HepG2 (cell line): ENCODE results near the gene ASXL1. TPM values are rescaled to one million over a fixed set of nuclear protein-coding genes. Genes with fewer than 3 reads are reported as not detected.

Experiments used
- AGO1 ChIP-seq: fragments of 200-400 bp; formaldehyde crosslinking; IDR thresholded peaks from 2 replicates; pipeline ENCODE4 v1.6.1; 2017; ENCODE audit warnings: mild to moderate bottlenecking, low read depth, low read length, moderate library complexity; ENCODE audit not compliant: poor library complexity, severe bottlenecking
- ATF7-NPFF ChIP-seq: sonication (generic); formaldehyde crosslinking; IDR thresholded peaks from 2 replicates; pipeline ENCODE4 v1.8.1; 2023; ENCODE audit warnings: mild to moderate bottlenecking, low read depth, missing genetic modification reagents, moderate library complexity
- IKZF1 ChIP-seq: fragments of 450-650 bp; IDR thresholded peaks from 2 replicates; pipeline ENCODE4 v1.7.1; 2016
- SATB2 ChIP-seq: sonication (generic); formaldehyde crosslinking; IDR thresholded peaks from 2 replicates; pipeline ENCODE4 v1.5.0; 2020; ENCODE audit warnings: missing genetic modification reagents
- YEATS2 ChIP-seq: sonication (generic); formaldehyde crosslinking; IDR thresholded peaks from 2 replicates; pipeline ENCODE4 v1.4.0; 2020; ENCODE audit warnings: missing genetic modification reagents, borderline replicate concordance
- ZBTB20 ChIP-seq: sonication (generic); formaldehyde crosslinking; IDR thresholded peaks from 2 replicates; pipeline ENCODE4 v1.8.1; 2023; ENCODE audit warnings: missing genetic modification reagents, low read depth, mild to moderate bottlenecking, borderline replicate concordance
- ZFP91 ChIP-seq: sonication (generic); formaldehyde crosslinking; IDR thresholded peaks from 2 replicates; pipeline ENCODE4 v1.9.0; 2022; ENCODE audit warnings: missing genetic modification reagents, mild to moderate bottlenecking, borderline replicate concordance
- ZNF253 ChIP-seq: sonication (generic); formaldehyde crosslinking; IDR thresholded peaks from 2 replicates; pipeline ENCODE4 v1.8.0; 2022; ENCODE audit warnings: mild to moderate bottlenecking, missing genetic modification reagents, borderline replicate concordance
- ZNF552 ChIP-seq: sonication (generic); formaldehyde crosslinking; IDR thresholded peaks from 2 replicates; pipeline ENCODE4 v1.9.0; 2022; ENCODE audit warnings: missing genetic modification reagents, mild to moderate bottlenecking, borderline replicate concordance
- ZNF558 ChIP-seq: sonication (generic); formaldehyde crosslinking; IDR thresholded peaks from 2 replicates; pipeline ENCODE4 v1.9.0; 2022; ENCODE audit warnings: mild to moderate bottlenecking, missing genetic modification reagents, borderline replicate concordance
- ZNF772 ChIP-seq: sonication (generic); formaldehyde crosslinking; IDR thresholded peaks from 2 replicates; pipeline ENCODE4 v1.5.0; 2020; ENCODE audit warnings: mild to moderate bottlenecking, missing genetic modification reagents
- ZNF775 ChIP-seq: sonication (generic); formaldehyde crosslinking; IDR thresholded peaks from 2 replicates; pipeline ENCODE4 v1.4.0; 2020; ENCODE audit warnings: missing genetic modification reagents, mild to moderate bottlenecking, moderate library complexity, borderline replicate concordance
- ZNF784 ChIP-seq: sonication (generic); formaldehyde crosslinking; IDR thresholded peaks from 2 replicates; pipeline ENCODE4 v1.5.1; 2020; ENCODE audit warnings: missing genetic modification reagents, mild to moderate bottlenecking, borderline replicate concordance
- polyA plus RNA-seq, 8 experiments: library from polyadenylated mRNA; depleted of rRNA in 3 of 8; stranded (reverse) in 7 of 8; unstranded in 1 of 8; fragments of >200 nt; fragmentation: Illumina TruSeq in 4 of 8; extraction: Trizol in 4 of 8; gene quantifications; 2 replicates each; pipeline versions ENCODE4 v1.2.1 to v1.2.3, GENCODE V29; 2011 to 2016; ENCODE audit warnings: low read depth in 4 of 8, missing spikeins in 1 of 8, mixed read lengths in 1 of 8; ENCODE audit not compliant: insufficient read depth in 1 of 8
- total RNA-seq, 5 experiments: library from RNA; depleted of rRNA; stranded (reverse); fragments of >200 nt; fragmentation: Illumina TruSeq; extraction: Trizol; gene quantifications; 2 replicates each; pipeline ENCODE4 v1.2.3, GENCODE V29; 2016; ENCODE audit warnings: low read depth in 1 of 5
- TF ChIP-seq, protein P1 (sequence below): sonication (generic); formaldehyde crosslinking; IDR thresholded peaks from 2 replicates; pipeline ENCODE4 v1.5.0; 2020; ENCODE audit warnings: mild to moderate bottlenecking, missing genetic modification reagents, borderline replicate concordance
- TF ChIP-seq, protein P2 (sequence below): sonication (generic); formaldehyde crosslinking; IDR thresholded peaks from 2 replicates; pipeline ENCODE4 v1.4.0; 2020; ENCODE audit warnings: missing genetic modification reagents

The ASXL1 gene
- total and polyA plus RNA-seq, 2 of the 13 experiments (the other 11 are each of a cell fraction or from before 2014, with no cell fraction given) = 62.1 to 74.8 TPM

GRCh38 chr20:32483351-32484224 is 125.5 kb downstream of the ASXL1 start (continued):
- TF ChIP-seq ZFP91 (CRISPR knock-in tag) (peak; percentile 98), ZNF558 (CRISPR knock-in tag) (no peak; the same call in 1 of the 2 replicates), ZNF552 (CRISPR knock-in tag) (no peak), ZNF775 (CRISPR knock-in tag) (no peak), ZNF253 (CRISPR knock-in tag) (peak; percentile 88; the same call in 1 of the 2 replicates), SATB2 (no peak), ZNF784 (peak; percentile 46; the same call in 1 of the 2 replicates), ATF7-NPFF (CRISPR knock-in tag) (0 out of 2 replicates have a peak, but pooled peaks have one; percentile 20), ZBTB20 (CRISPR knock-in tag) (peak; percentile 44; the same call in 1 of the 2 replicates), ZNF772 (0 out of 2 replicates have a peak, but pooled peaks have one; percentile 42), IKZF1 (no peak), AGO1 (peak; percentile 81), YEATS2 (CRISPR knock-in tag) (peak; percentile 70; the same call in 1 of the 2 replicates)
- TF ChIP-seq, protein P1, sequence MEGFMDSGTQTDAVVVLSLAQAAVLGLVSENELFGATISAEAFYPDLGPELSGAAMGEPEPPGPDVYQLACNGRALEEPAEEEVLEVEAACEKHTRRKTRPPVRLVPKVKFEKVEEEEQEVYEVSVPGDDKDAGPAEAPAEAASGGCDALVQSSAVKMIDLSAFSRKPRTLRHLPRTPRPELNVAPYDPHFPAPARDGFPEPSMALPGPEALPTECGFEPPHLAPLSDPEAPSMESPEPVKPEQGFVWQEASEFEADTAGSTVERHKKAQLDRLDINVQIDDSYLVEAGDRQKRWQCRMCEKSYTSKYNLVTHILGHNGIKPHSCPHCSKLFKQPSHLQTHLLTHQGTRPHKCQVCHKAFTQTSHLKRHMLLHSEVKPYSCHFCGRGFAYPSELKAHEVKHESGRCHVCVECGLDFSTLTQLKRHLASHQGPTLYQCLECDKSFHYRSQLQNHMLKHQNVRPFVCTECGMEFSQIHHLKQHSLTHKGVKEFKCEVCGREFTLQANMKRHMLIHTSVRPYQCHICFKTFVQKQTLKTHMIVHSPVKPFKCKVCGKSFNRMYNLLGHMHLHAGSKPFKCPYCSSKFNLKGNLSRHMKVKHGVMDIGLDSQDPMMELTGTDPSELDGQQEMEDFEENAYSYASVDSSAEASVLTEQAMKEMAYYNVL (CRISPR knock-in tag) = peak; percentile 76; the same call in 1 of the 2 replicates
- TF ChIP-seq, protein P2, sequence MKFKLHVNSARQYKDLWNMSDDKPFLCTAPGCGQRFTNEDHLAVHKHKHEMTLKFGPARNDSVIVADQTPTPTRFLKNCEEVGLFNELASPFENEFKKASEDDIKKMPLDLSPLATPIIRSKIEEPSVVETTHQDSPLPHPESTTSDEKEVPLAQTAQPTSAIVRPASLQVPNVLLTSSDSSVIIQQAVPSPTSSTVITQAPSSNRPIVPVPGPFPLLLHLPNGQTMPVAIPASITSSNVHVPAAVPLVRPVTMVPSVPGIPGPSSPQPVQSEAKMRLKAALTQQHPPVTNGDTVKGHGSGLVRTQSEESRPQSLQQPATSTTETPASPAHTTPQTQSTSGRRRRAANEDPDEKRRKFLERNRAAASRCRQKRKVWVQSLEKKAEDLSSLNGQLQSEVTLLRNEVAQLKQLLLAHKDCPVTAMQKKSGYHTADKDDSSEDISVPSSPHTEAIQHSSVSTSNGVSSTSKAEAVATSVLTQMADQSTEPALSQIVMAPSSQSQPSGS (CRISPR knock-in tag) = peak; percentile 48; the same call in 1 of the 2 replicates
